B cell (primary cell): ENCODE data around the gene AFF3. TPM values are rescaled to one million over a fixed set of nuclear protein-coding genes. Genes with fewer than 3 reads are reported as not detected.

Experiments used
- ATAC-seq: fragments of 200-7000 bp; cut with Tn5 transposase; one replicate; pipeline ENCODE4 v1.10.0; 2021; ENCODE audit warnings: low read depth, mild to moderate bottlenecking, moderate number of reproducible peaks, moderate library complexity
- CTCF ChIA-PET: fragments of 350-600 bp; sonication (Branson Sonifier 250); formaldehyde crosslinking; loops from one replicate; lab custom pipeline; 2021; ENCODE audit warnings: antibody characterized with exemption, inconsistent platforms; lab: Charles Lee
- POLR2A ChIA-PET: fragments of 350-600 bp; sonication (Branson Sonifier 250); formaldehyde crosslinking; loops from one replicate; lab custom pipeline; 2021; ENCODE audit warnings: antibody characterized with exemption; lab: Charles Lee
- DNase-seq: peaks from one replicate; pipeline ENCODE4 v3.0.0; 2013
- H2AFZ ChIP-seq: 2 replicates; pipeline ENCODE4 v1.6.1; 2012; ENCODE audit warnings: mild to moderate bottlenecking, low read depth, low read length; ENCODE audit not compliant: insufficient read depth, poor library complexity, severe bottlenecking
- H3K27ac ChIP-seq, 2 donors: 1 replicate in 1 of 2; 2 replicates in 1 of 2; pipeline ENCODE4 v1.5.1; 2012 to 2013; ENCODE audit warnings: low read length in 2 of 2, mild to moderate bottlenecking in 2 of 2, moderate library complexity in 1 of 2
- H3K27me3 ChIP-seq, 4 experiments: fragments of 200-600 bp in 1 of 4; sonication (generic) in 1 of 4; replicated peaks in 1 of 4; 1 replicate in 2 of 4; 2 replicates in 2 of 4; pipeline versions ENCODE4 v1.6.1 to v1.7.0; 2013 to 2016; ENCODE audit warnings: low read length in 3 of 4, mild to moderate bottlenecking in 2 of 4, mixed read lengths in 1 of 4, moderate library complexity in 1 of 4; ENCODE audit not compliant: insufficient read depth in 4 of 4, control insufficient read depth in 3 of 4; ENCODE audit errors: control extremely low read depth in 1 of 4
- H3K36me3 ChIP-seq, 2 experiments: replicated peaks in 1 of 2; 1 replicate in 1 of 2; 2 replicates in 1 of 2; pipeline versions ENCODE4 v1.6.1 to v1.7.1; 2013; ENCODE audit warnings: low read length in 1 of 2; ENCODE audit not compliant: insufficient read depth in 2 of 2, control insufficient read depth in 1 of 2; ENCODE audit errors: control extremely low read depth in 1 of 2, extremely low read depth in 1 of 2
- H3K4me1 ChIP-seq, 2 donors: fragments of 200-600 bp in 1 of 2; sonication (generic) in 1 of 2; 1 replicate in 1 of 2; 2 replicates in 1 of 2; pipeline versions ENCODE4 v1.5.1 to v1.6.1; 2013 to 2017; ENCODE audit warnings: low read length in 2 of 2; ENCODE audit not compliant: control insufficient read depth in 2 of 2, insufficient read depth in 2 of 2
- H3K4me2 ChIP-seq: replicated peaks from 2 replicates; pipeline ENCODE3; 2012; ENCODE audit warnings: mild to moderate bottlenecking, low read depth, low read length; ENCODE audit not compliant: poor library complexity, severe bottlenecking
- H3K4me3 ChIP-seq, 5 experiments: fragments of 200-600 bp in 1 of 5; sonication (generic) in 1 of 5; 1 replicate in 3 of 5; 2 replicates in 2 of 5; pipeline versions ENCODE4 v1.5.1 to v1.7.0; 2011 to 2016; ENCODE audit warnings: low read length in 4 of 5, mild to moderate bottlenecking in 4 of 5, low read depth in 2 of 5, control low read depth in 1 of 5, moderate library complexity in 1 of 5; ENCODE audit not compliant: insufficient read depth in 1 of 5; ENCODE audit errors: control extremely low read depth in 1 of 5, extremely low read depth in 1 of 5
- H3K79me2 ChIP-seq: fragments of 200-600 bp; sonication (generic); one replicate; pipeline ENCODE4 v1.6.0; 2016; ENCODE audit warnings: low read length; ENCODE audit not compliant: control insufficient read depth, insufficient read depth
- H3K9ac ChIP-seq: fragments of 200-600 bp; sonication (generic); 2 replicates; pipeline ENCODE4 v1.6.1; 2017; ENCODE audit warnings: mild to moderate bottlenecking, low read length, moderate library complexity
- H3K9me3 ChIP-seq, 3 donors: one replicate each; pipeline versions ENCODE4 v1.6.1 to v1.7.1; 2013; ENCODE audit warnings: low read length in 2 of 3; ENCODE audit not compliant: control insufficient read depth in 2 of 3, insufficient read depth in 1 of 3; ENCODE audit errors: control extremely low read depth in 1 of 3
- H4K20me1 ChIP-seq: 2 replicates; pipeline ENCODE4 v1.6.0; 2012; ENCODE audit warnings: mild to moderate bottlenecking, low read length; ENCODE audit not compliant: insufficient read depth, control insufficient read depth, poor library complexity, severe bottlenecking
- H3K27ac Mint-ChIP-seq: one replicate; pipeline ENCODE4 v1.8.0; 2021; ENCODE audit warnings: mixed read lengths
- H3K27me3 Mint-ChIP-seq: one replicate; pipeline ENCODE4 v1.8.0; 2021; ENCODE audit warnings: mixed read lengths
- H3K4me1 Mint-ChIP-seq: one replicate; pipeline ENCODE4 v1.8.0; 2021; ENCODE audit warnings: mixed read lengths
- H3K4me3 Mint-ChIP-seq: one replicate; pipeline ENCODE4 v1.8.0; 2021; ENCODE audit warnings: mixed read lengths
- H3K9me3 Mint-ChIP-seq: one replicate; pipeline ENCODE4 v1.8.0; 2022; ENCODE audit warnings: mixed read lengths; ENCODE audit not compliant: insufficient read depth
- EZH2 ChIP-seq: IDR thresholded peaks from 2 replicates; pipeline ENCODE4 v1.6.1; 2012; ENCODE audit warnings: borderline replicate concordance, low read depth, mild to moderate bottlenecking, moderate library complexity, low read length; ENCODE audit not compliant: insufficient read depth, poor library complexity, severe bottlenecking
- WGBS: methylation state at CpG from one replicate; pipeline ENCODE4 v1.1.5; 2013; ENCODE audit warnings: missing lambda C conversion rate; ENCODE audit not compliant: insufficient coverage; 5-methylcytosine and 5-hydroxymethylcytosine counted together
- intact Hi-C: fragments of 100-400 bp; cut with micrococcal nuclease; formaldehyde crosslinking; loops from one replicate; pipeline ENCODE4 v1.10.0; 2022
- polyA plus RNA-seq: library from polyadenylated mRNA; depleted of rRNA; stranded (reverse); fragments of >200 nt; gene quantifications from 2 replicates; pipeline ENCODE4 v1.2.3, GENCODE V29; 2012
- total RNA-seq, 2 donors: library from RNA; stranded (reverse); fragments of 120-200 nt in 1 of 2; gene quantifications; 1 replicate in 1 of 2; 2 replicates in 1 of 2; pipeline versions ENCODE4 v1.2.3 to v1.2.4, GENCODE V29; 2013 to 2022
- TF ChIP-seq, protein P1 (sequence below): fragments of 200-600 bp; IDR thresholded peaks from one replicate; pipeline ENCODE4 v1.8.0; 2022; ENCODE audit warnings: antibody characterized with exemption, mild to moderate bottlenecking

The AFF3 gene
- total and polyA plus RNA-seq, 2 donors (not counting 1 experiment from before 2014, with no cell fraction given): 117 to 830 TPM

DNA sequence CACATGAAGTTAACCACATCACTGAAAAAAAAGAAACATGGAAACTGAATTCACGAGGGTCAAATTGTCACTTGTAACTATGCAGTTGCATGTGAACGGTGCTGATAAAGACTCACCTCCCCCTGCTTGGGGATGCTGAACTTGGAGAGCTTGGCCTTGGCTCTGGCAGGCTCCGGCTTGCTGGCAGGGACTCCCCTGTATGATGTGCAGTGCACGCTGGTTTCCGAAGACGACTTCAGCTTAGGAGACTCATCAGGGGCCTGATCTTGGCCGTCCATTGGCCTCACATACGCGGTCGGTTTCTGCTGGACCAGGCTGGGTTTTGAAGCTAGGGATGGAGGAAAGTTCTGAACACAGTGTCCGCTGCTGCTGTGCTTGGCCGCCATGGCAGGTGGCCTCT is 135.9 kb downstream of the AFF3 start:
- peaks cover 81% of the 10 kb centered on the region for H4K20me1 ChIP-seq
- no peak for TF ChIP-seq EZH2
- TF ChIP-seq, protein P1, sequence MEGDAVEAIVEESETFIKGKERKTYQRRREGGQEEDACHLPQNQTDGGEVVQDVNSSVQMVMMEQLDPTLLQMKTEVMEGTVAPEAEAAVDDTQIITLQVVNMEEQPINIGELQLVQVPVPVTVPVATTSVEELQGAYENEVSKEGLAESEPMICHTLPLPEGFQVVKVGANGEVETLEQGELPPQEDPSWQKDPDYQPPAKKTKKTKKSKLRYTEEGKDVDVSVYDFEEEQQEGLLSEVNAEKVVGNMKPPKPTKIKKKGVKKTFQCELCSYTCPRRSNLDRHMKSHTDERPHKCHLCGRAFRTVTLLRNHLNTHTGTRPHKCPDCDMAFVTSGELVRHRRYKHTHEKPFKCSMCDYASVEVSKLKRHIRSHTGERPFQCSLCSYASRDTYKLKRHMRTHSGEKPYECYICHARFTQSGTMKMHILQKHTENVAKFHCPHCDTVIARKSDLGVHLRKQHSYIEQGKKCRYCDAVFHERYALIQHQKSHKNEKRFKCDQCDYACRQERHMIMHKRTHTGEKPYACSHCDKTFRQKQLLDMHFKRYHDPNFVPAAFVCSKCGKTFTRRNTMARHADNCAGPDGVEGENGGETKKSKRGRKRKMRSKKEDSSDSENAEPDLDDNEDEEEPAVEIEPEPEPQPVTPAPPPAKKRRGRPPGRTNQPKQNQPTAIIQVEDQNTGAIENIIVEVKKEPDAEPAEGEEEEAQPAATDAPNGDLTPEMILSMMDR: no peak
- H3K4me3 ChIP-seq: no peak overlapping the region
- no peak overlapping the region for H3K9ac ChIP-seq
- H3K27me3 ChIP-seq: no peaks in the 10 kb centered on the region
- DNase-seq (no peak), ATAC-seq (no peak)
- H3K9me3 Mint-ChIP-seq: no peaks in the 10 kb centered on the region
- H3K27ac ChIP-seq: no peak overlapping the region
- POLR2A ChIA-PET: no interaction called here
- H2AFZ ChIP-seq: no peak overlapping the region
- no peak overlapping the region for H3K27ac Mint-ChIP-seq
- H3K36me3 ChIP-seq: peaks cover 31 to 93% of the 10 kb centered on the region in 2 experiments
- H3K4me2 ChIP-seq: no peak overlapping the region
- no peak overlapping the region for H3K4me3 Mint-ChIP-seq
- CTCF ChIA-PET: no interaction called here
- WGBS: 99% methylated on average over 9 of the region's 12 CpGs
- H3K9me3 ChIP-seq: no peaks in the 10 kb centered on the region
- peaks cover 66% of the 10 kb centered on the region for H3K79me2 ChIP-seq
- H3K4me1 Mint-ChIP-seq: peaks cover 23% of the 10 kb centered on the region
- no peaks in the 10 kb centered on the region for H3K27me3 Mint-ChIP-seq
- peaks cover 5 to 11% of the 10 kb centered on the region in 2 donors for H3K4me1 ChIP-seq
- intact Hi-C loops: no loop called here

DNA sequence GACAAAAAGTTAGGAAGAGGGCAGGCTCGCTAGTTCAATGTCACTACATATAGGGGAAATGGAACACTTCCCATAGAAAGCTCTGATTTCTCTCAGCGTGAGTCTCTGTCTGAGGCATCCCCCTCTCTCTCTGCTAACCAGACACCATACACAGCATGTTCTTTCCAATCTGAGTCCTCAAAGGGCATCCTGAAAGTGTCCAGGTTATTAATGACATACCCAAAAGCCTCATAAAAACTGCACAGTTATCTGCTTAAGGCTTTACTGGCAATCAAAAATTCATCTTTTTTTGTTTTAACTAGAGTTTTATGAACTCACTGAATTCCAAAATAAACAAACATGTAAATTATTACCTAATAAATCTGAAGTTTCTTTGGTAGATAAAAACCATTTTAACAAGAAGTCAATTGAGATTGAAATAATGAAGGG is 137.4 kb downstream of the AFF3 start:
- Mint-ChIP-seq H3K9me3 (no peaks in the 10 kb centered on the region), H3K27me3 (no peaks in the 10 kb centered on the region), H3K27ac (no peak overlapping the region), H3K4me3 (no peak overlapping the region), H3K4me1 (peaks cover 16% of the 10 kb centered on the region)
- 90% methylated on average over 2 of the region's 2 CpGs for WGBS
- intact Hi-C loops: no loop called here
- Histone ChIP-seq H3K4me1 (peaks cover 4 to 5% of the 10 kb centered on the region in 2 donors), H2AFZ (no peak overlapping the region), H3K27ac (no peak overlapping the region), H3K9ac (no peak overlapping the region), H3K36me3 (peaks cover 33 to 98% of the 10 kb centered on the region in 2 experiments), H3K9me3 (no peaks in the 10 kb centered on the region), H3K27me3 (no peaks in the 10 kb centered on the region), H3K4me3 (no peak overlapping the region), H3K79me2 (peaks cover 64% of the 10 kb centered on the region), H3K4me2 (no peak overlapping the region), H4K20me1 (peaks cover 79% of the 10 kb centered on the region)
- ChIA-PET POLR2A (no interaction called here), CTCF (no interaction called here)
- ATAC-seq: no peak
- DNase-seq: no peak
- TF ChIP-seq EZH2: no peak
- TF ChIP-seq, protein P1: no peak
